Heart left ventricle (tissue), 16 donors: ENCODE results near the gene PRKRIP1. TPM values are rescaled to one million over a fixed set of nuclear protein-coding genes. Genes with fewer than 3 reads are reported as not detected.

Experiments used
- ATAC-seq, 4 donors: fragments of 200-7000 bp; cut with Tn5 transposase; one replicate each; pipeline ENCODE4 v1.9.1; 2020 to 2022; ENCODE audit warnings: moderate library complexity in 4 of 4, mild to moderate bottlenecking in 3 of 4, moderate number of reproducible peaks in 1 of 4
- DNase-seq, 5 donors: peaks; one replicate each; pipeline ENCODE4 v3.0.0-alpha.2; 2020
- H3K27ac ChIP-seq, 12 donors: fragments of 200-600 bp; sonication (generic) in 4 of 12; one replicate each; pipeline versions ENCODE4 v1.5.0 to v1.8.0; 2016 to 2022; ENCODE audit warnings: mild to moderate bottlenecking in 2 of 12
- H3K27me3 ChIP-seq, 9 donors: fragments of 200-600 bp; sonication (generic) in 2 of 9; one replicate each; pipeline versions ENCODE4 v1.5.1 to v1.8.0; 2016 to 2022; ENCODE audit warnings: mild to moderate bottlenecking in 3 of 9
- H3K36me3 ChIP-seq, 9 donors: fragments of 200-600 bp; sonication (generic) in 2 of 9; one replicate each; pipeline versions ENCODE4 v1.5.0 to v1.8.0; 2018 to 2022; ENCODE audit warnings: mild to moderate bottlenecking in 2 of 9
- H3K4me1 ChIP-seq, 12 donors: fragments of 200-600 bp; sonication (generic) in 4 of 12; one replicate each; pipeline versions ENCODE4 v1.5.0 to v1.8.0; 2016 to 2022; ENCODE audit warnings: mild to moderate bottlenecking in 3 of 12
- H3K4me3 ChIP-seq, 12 donors: fragments of 200-600 bp; sonication (generic) in 4 of 12; one replicate each; pipeline versions ENCODE4 v1.5.0 to v1.8.0; 2017 to 2022; ENCODE audit warnings: mild to moderate bottlenecking in 9 of 12, moderate library complexity in 4 of 12
- H3K9me3 ChIP-seq, 12 donors: fragments of 200-600 bp; sonication (generic) in 4 of 12; one replicate each; pipeline versions ENCODE4 v1.5.0 to v1.8.0; 2016 to 2022; ENCODE audit warnings: mild to moderate bottlenecking in 1 of 12
- CTCF ChIP-seq, 12 donors: fragments of 200-600 bp; sonication (generic) in 4 of 12; IDR thresholded peaks; one replicate each; pipeline versions ENCODE4 v1.5.0 to v1.8.0; 2018 to 2022; ENCODE audit warnings: antibody characterized with exemption in 12 of 12, mild to moderate bottlenecking in 5 of 12
- POLR2A ChIP-seq, 2 donors: fragments of 450-650 bp; IDR thresholded peaks; one replicate each; pipeline ENCODE4 v1.6.1; 2017; ENCODE audit warnings: antibody characterized with exemption in 2 of 2, mild to moderate bottlenecking in 2 of 2, moderate library complexity in 2 of 2
- WGBS, 4 donors: extraction: QIAGEN DNeasy Blood & Tissue Kit in 2 of 4; methylation state at CpG; one replicate each; pipeline versions ENCODE4 v1.1.5 to v1.1.7; 2013 to 2018; 5-methylcytosine and 5-hydroxymethylcytosine counted together
- intact Hi-C, 10 donors: fragments of 100-400 bp; cut with DNase I; formaldehyde crosslinking; loops; one replicate each; pipeline versions ENCODE4 v1.11.1 to v1.14.2; 2022
- polyA plus RNA-seq, 2 donors: library from polyadenylated mRNA; stranded (reverse); fragments of 200-250 nt; gene quantifications; one replicate each; pipeline ENCODE4 v1.2.3, GENCODE V29; 2013
- total RNA-seq, 9 donors: library from RNA; depleted of rRNA in 2 of 9; stranded (reverse); fragments of >200 nt in 2 of 9; fragmentation: NEBNext Ultra II Directional in 3 of 9; extraction: Animal tissue kit (Norgen Biotek cat#: 25700) in 3 of 9; gene quantifications; one replicate each; pipeline versions ENCODE4 v1.1.0 to v1.2.4, GENCODE V29; 2016 to 2023
- donor health status: ischemic (EF 13 %, LVEDD 7.1; RV severe dilation, severe dysfunction).
- donor health status: healthy with polysubstance abuse.
- donor health status: DM: no; HTN: yes; CAD: no.
- donor health status: DM: no; HTN: no; CAD: no.
- donor health status: ischemic (EF 25% LVEDD 6.9; RV normal size, moderate dysfunction).
- donor health status: ischemic (EF 25% LVEDD 5.7; RV mildly dilated, moderate dysfunction).
- donor health status: healthy.
- donor health status: DM: yes; HTN: yes; CAD: no.
- donor health status: ischemic (EF 35%, LVEDD 5.7; RV mildly dilated, moderate dysfunction).
- donor health status: nonischemic (EF 11% LVEDD 7.7; RV severe dilation, severe dysfunction).
- donor health status: DM: yes; HTN: yes; CAD: no.
- donor health status: PGD.
- donor health status: ischemic (EF 29% LVEDD 5.4; RV normal size, mild dysfunction).
- donor health status: nonischemic (EF 23%, LVEDD 6.1; RV moderate dilation, normal function).

The PRKRIP1 gene
- total and polyA plus RNA-seq, 11 donors: 7.4 to 15.2 (median 11.7) TPM

GRCh38 chr7:102413091-102413490 lies 16.9 kb downstream of the PRKRIP1 start:
- no peak for DNase-seq
- no peaks in the 10 kb centered on the region for H3K27me3 ChIP-seq
- no peak overlapping the region for H3K4me3 ChIP-seq
- H3K9me3 ChIP-seq: peaks cover 0 to 8% (median 0%) of the 10 kb centered on the region in 12 donors
- intact Hi-C loops: no loop called here
- H3K36me3 ChIP-seq: peaks cover 0 to 96% (median 83%) of the 10 kb centered on the region in 9 donors
- peaks cover 0 to 16% (median 6%) of the 10 kb centered on the region in 12 donors for H3K4me1 ChIP-seq
- 75 to 89% (median 81%) methylated on average over 5 of the region's 5 CpGs for WGBS, 4 donors
- no peak for ATAC-seq
- H3K27ac ChIP-seq: no peak overlapping the region
- TF ChIP-seq POLR2A (IDR thresholded peaks at IDR 0.05) (no peak), CTCF (IDR thresholded peaks at IDR 0.05) (no peak)

DNA sequence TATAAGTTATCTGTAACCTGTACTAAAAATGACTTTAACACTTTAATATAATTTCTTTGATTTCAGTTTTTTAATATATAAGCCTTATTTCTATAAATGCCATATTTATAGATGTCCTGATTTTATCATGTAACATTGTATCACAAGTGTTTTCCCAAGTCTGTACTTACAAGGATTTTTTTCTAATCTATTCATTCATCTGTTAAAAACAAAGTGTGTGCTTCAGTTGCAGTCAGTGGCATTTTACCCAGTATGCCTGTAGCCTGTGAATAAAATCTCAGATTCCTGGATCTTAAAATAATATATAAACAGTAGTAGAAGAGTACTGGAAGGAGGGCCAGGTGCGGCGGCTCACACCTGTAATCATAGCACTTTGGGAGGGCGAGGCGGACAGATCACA lies 17.4 kb downstream of the PRKRIP1 start:
- DNase-seq: no peak
- Histone ChIP-seq H3K27me3 (no peaks in the 10 kb centered on the region), H3K4me1 (peaks cover 0 to 20% (median 6%) of the 10 kb centered on the region in 12 donors), H3K27ac (no peak overlapping the region), H3K9me3 (peaks cover 0 to 8% (median 0%) of the 10 kb centered on the region in 12 donors), H3K36me3 (peaks cover 0 to 96% (median 83%) of the 10 kb centered on the region in 9 donors), H3K4me3 (no peak overlapping the region)
- TF ChIP-seq POLR2A (IDR thresholded peaks at IDR 0.05): no peak
- TF ChIP-seq CTCF (IDR thresholded peaks at IDR 0.05): no peak
- intact Hi-C loops: no loop called here
- no peak for ATAC-seq
- 94 to 97% (median 96%) methylated on average over 4 of the region's 4 CpGs for WGBS, 4 donors

- 80 to 90% (median 82%) methylated on average over 12 of the region's 12 CpGs for WGBS, 4 donors
- intact Hi-C loops: loop anchor here in 1 of 10 donors (5.0 kb wide), 1 partner anchor 52 kb away; no protein-coding TSS in a partner anchor
- Histone ChIP-seq H3K36me3 (peaks cover 0 to 94% (median 79%) of the 10 kb centered on the region in 9 donors), H3K9me3 (no peaks in the 10 kb centered on the region), H3K4me3 (no peak overlapping the region), H3K4me1 (peaks cover 0 to 21% (median 6%) of the 10 kb centered on the region in 12 donors), H3K27ac (peak overlapping the region in 1 of 12 donors; percentile 81), H3K27me3 (no peaks in the 10 kb centered on the region)
- no peak for DNase-seq
- TF ChIP-seq POLR2A (IDR thresholded peaks at IDR 0.05): no peak
- TF ChIP-seq CTCF (IDR thresholded peaks at IDR 0.05): no peak
- ATAC-seq: peak in 2 of 4 donors; percentile 18 to 21
Observed at GRCh38 chr7:102415685-102416225, 19.6 kb downstream of the PRKRIP1 start.

DNA sequence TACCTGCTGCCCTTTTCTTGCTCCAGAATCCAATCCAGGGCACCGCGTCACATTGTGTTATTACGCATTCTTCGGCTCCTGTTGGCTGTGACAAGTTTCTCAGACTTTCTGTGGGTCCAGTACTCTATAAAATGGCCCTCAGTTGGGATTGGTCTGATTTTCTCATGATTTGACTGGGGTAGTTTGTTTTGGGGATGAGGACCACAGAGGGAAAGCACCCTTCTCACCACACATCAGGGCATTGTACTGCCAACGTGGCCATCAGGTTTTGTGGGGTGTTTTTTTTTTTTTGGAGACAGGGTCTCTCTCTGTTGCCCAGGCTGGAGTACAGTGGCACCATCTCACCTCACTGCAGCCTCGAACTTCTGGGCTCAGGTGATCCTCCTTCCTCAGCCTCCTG lies 20.2 kb downstream of the PRKRIP1 start:
- Histone ChIP-seq H3K27me3 (no peaks in the 10 kb centered on the region), H3K36me3 (peaks cover 0 to 94% (median 79%) of the 10 kb centered on the region in 9 donors), H3K27ac (peak overlapping the region in 1 of 12 donors; percentile 81), H3K4me3 (no peak overlapping the region), H3K4me1 (peaks cover 0 to 26% (median 6%) of the 10 kb centered on the region in 12 donors), H3K9me3 (no peaks in the 10 kb centered on the region)
- intact Hi-C loops: loop anchor here in 1 of 10 donors (5.0 kb wide), 1 partner anchor 51 kb away; no protein-coding TSS in a partner anchor
- WGBS, 4 donors: 87 to 96% (median 94%) methylated on average over 6 of the region's 6 CpGs
- ATAC-seq (no peak), DNase-seq (no peak)
- no peak for TF ChIP-seq POLR2A (IDR thresholded peaks at IDR 0.05)
